Immature natural killer cell (primary cell): ENCODE data around the gene NOXA1. TPM values are rescaled to one million over a fixed set of nuclear protein-coding genes. Genes with fewer than 3 reads are reported as not detected.
"Not testable (repeated sequence)": the region's sequence is repeated elsewhere in the genome, so short reads cannot be mapped to it uniquely, and the experiment has no call there.

ENCODE experiments used
- DNase-seq, 3 donors: peaks; one replicate each; pipeline ENCODE4 v3.0.0; 2022; ENCODE audit warnings: mixed read lengths in 1 of 3
- H3K27ac Mint-ChIP-seq, 6 donors: one replicate each; pipeline ENCODE4 v1.8.0; 2020; ENCODE audit warnings: mixed read lengths in 6 of 6, mild to moderate bottlenecking in 5 of 6, inconsistent platforms in 4 of 6, moderate library complexity in 3 of 6
- H3K27me3 Mint-ChIP-seq, 3 donors: one replicate each; pipeline ENCODE4 v1.8.0; 2020 to 2021; ENCODE audit warnings: low read depth in 3 of 3, mild to moderate bottlenecking in 3 of 3, mixed read lengths in 3 of 3, moderate library complexity in 3 of 3, inconsistent platforms in 1 of 3
- H3K36me3 Mint-ChIP-seq, 3 donors: one replicate each; pipeline ENCODE4 v1.8.0; 2020; ENCODE audit warnings: mixed read lengths in 3 of 3, inconsistent platforms in 2 of 3, mild to moderate bottlenecking in 2 of 3
- H3K4me1 Mint-ChIP-seq, 2 donors: one replicate each; pipeline ENCODE4 v1.8.0; 2020; ENCODE audit warnings: inconsistent platforms in 2 of 2, mild to moderate bottlenecking in 2 of 2, mixed read lengths in 2 of 2, moderate library complexity in 1 of 2
- H3K4me3 Mint-ChIP-seq, 5 donors: one replicate each; pipeline ENCODE4 v1.8.0; 2020; ENCODE audit warnings: mild to moderate bottlenecking in 5 of 5, mixed read lengths in 5 of 5, inconsistent platforms in 3 of 5, moderate library complexity in 3 of 5
- H3K9me3 Mint-ChIP-seq, 6 donors: one replicate each; pipeline ENCODE4 v1.8.0; 2020; ENCODE audit warnings: mild to moderate bottlenecking in 6 of 6, mixed read lengths in 6 of 6, inconsistent platforms in 4 of 6, moderate library complexity in 3 of 6
- polyA plus RNA-seq, 3 donors: library from polyadenylated mRNA; unstranded; fragments of 300-500 nt; fragmentation: Illumina TruSeq; gene quantifications; one replicate each; pipeline ENCODE4 v1.2.3, GENCODE V29; 2021

Gene NOXA1
- polyA plus RNA-seq, 3 donors from 2014 or later = 1.2 to 2.1 (median 1.4) TPM

DNA sequence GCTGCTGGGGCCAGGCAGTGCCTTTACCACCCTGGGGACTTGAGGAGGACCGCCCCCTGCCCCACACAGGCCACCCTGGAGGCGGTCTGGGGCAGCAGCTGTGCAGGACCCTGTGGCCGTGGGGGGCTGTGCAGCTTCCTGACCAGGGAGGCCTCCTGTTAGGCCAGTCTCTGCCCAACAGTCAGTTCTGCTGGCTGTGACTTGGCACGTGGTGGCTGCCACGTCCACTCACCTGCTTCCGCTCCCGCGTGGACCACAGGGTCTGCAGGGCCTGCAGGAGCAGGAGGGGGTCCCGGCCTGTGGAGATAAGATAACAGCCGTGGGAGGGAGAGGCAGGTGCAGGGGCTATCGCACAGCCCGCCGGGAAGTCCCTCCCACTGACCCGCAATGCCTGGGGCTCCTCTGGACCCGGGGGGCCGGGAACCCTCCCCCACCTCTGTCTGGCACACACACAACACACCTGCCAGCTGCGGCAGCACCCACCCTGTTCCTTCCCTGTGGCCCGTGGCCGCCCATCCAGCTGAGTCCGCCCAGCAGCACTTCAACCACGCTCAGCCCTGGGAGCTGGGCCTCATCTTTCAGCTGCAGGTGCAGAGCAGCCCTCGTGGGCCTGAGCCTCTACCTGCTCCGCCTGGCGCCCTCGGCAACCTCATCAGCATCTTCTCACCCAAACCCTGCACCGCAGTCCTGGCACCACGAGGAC is 40.0 kb upstream of the NOXA1 start:
- H3K9me3 Mint-ChIP-seq = no peaks in the 10 kb centered on the region
- peaks cover 0 to 12% of the 10 kb centered on the region in 2 donors for H3K4me1 Mint-ChIP-seq
- H3K36me3 Mint-ChIP-seq = no peaks in the 10 kb centered on the region
- no peak overlapping the region for H3K4me3 Mint-ChIP-seq
- no peak overlapping the region for H3K27ac Mint-ChIP-seq
- peaks cover 0 to 2% (median 2%) of the 10 kb centered on the region in 3 donors for H3K27me3 Mint-ChIP-seq
- DNase-seq = no peak

DNA sequence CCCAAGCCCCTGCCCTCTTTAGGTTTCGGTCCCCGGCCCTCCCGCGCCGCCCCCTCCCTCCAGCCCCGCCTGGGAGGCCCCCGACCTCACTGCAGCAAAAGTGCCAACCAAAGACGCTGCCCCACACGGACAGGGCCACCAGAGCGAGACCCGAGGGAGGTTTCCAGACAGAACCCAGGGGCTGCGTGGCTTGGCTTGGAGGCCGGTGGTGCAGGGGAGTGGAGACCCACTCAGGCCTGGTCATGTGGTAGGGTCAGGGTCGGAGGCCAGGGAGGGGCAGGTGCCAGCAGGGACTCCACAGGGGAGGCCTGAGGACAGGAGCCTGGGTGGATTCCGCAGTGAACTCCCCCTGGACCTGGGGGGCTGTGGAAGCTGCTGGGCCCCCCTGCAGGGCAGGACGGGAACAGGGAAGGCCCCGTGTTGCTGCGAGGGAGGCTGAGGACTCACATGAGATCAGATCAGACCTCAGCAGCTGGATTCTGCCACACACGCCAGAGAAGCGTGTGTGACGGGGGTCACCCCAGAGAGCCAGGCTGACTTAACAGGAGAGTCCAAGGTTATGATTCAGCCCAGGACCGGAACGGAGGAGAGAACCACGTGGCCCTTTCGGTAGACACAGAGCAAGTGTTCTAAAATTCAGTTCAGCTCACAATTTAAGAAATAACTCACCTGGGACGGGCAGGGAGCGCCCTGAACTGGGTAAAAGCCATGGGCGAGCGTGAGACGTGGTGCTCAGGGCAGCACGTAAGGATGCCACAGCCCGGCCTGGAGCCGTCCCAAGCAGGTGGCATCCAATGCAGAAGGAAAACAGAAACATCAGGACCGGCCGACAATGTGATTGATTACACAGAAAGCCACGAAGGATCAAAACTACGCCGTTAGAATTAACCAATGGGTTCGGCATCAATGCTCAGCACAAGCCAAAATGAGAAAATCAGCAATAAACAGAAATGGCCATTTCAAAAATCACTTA is 39.1 kb upstream of the NOXA1 start:
- Mint-ChIP-seq H3K36me3 (no peaks in the 10 kb centered on the region), H3K4me1 (peaks cover 0 to 13% of the 10 kb centered on the region in 2 donors), H3K4me3 (no peak overlapping the region), H3K9me3 (no peaks in the 10 kb centered on the region), H3K27me3 (peaks cover 0 to 2% (median 0%) of the 10 kb centered on the region in 3 donors), H3K27ac (peak overlapping the region in 1 of 6 donors; percentile 58)
- DNase-seq = no peak

DNA sequence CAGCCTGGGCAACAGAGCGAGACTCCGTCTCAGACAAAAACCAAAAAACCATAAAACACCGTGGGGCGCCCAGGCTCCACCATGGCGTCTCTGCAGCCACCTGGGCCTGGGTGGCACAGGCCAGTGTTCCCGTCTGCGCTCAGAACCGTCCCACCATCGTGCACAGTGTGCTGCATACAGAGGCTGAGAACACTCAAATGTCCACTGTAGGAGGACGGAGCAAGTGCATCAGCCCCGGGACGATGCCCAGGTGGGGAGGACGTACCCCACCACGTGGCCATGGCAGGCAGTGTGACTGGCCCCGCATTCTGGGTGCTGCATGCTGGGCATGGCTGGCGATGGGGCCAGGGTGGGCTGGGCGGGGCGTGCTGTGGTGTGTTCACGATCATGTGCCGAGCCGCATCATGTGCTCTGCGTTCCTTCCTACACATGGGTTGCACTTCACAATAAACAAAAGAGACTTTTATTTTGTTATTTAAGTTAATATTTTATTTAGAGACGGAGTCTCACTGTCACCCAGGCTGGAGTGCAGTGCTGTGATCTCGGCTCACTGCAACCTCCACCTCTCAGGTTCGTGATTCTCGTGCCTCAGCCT is 38.0 kb upstream of the NOXA1 start:
- no peak overlapping the region for H3K4me3 Mint-ChIP-seq
- no peak overlapping the region for H3K27ac Mint-ChIP-seq
- H3K4me1 Mint-ChIP-seq = peaks cover under 1 to 18% of the 10 kb centered on the region in 2 donors
- H3K36me3 Mint-ChIP-seq = no peaks in the 10 kb centered on the region
- no peaks in the 10 kb centered on the region for H3K9me3 Mint-ChIP-seq
- no peak for DNase-seq
- H3K27me3 Mint-ChIP-seq = peaks cover 0 to 2% (median 0%) of the 10 kb centered on the region in 3 donors

DNA sequence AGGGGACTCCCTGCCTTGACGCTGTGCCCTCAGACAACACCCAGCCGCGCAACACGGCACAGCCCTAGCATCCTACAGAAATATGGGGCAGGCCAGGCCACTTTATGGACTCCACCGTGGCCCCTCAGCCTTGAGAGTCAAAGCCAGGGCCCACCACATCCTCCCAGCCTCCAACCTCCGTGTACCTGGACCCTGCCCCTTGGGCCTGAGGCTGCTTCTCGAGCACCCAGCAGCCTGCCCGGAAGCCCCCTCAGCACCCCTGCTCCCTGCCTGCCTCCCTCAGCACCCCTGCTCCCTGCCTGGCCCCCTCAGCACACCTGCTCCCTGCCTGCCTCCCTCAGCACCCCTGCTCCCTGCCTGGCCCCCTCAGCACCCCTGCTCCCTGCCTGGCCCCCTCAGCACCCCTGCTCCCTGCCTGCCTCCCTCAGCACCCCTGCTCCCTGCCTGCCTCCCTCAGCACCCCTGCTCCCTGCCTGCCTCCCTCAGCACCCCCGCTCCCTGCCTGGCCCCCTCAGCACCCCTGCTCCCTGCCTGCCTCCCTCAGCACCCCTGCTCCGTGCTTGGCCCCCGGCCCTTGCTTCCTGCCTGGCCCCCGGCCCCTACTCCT is 36.6 kb upstream of the NOXA1 start:
- H3K9me3 Mint-ChIP-seq, H3K4me3 Mint-ChIP-seq, H3K36me3 Mint-ChIP-seq, DNase-seq, H3K27me3 Mint-ChIP-seq: not testable (repeated sequence)
- H3K27ac Mint-ChIP-seq = peak overlapping the region in 2 of 6 donors; percentile 16 to 84
- H3K4me1 Mint-ChIP-seq = peaks cover 6 to 22% of the 10 kb centered on the region in 2 donors

DNA sequence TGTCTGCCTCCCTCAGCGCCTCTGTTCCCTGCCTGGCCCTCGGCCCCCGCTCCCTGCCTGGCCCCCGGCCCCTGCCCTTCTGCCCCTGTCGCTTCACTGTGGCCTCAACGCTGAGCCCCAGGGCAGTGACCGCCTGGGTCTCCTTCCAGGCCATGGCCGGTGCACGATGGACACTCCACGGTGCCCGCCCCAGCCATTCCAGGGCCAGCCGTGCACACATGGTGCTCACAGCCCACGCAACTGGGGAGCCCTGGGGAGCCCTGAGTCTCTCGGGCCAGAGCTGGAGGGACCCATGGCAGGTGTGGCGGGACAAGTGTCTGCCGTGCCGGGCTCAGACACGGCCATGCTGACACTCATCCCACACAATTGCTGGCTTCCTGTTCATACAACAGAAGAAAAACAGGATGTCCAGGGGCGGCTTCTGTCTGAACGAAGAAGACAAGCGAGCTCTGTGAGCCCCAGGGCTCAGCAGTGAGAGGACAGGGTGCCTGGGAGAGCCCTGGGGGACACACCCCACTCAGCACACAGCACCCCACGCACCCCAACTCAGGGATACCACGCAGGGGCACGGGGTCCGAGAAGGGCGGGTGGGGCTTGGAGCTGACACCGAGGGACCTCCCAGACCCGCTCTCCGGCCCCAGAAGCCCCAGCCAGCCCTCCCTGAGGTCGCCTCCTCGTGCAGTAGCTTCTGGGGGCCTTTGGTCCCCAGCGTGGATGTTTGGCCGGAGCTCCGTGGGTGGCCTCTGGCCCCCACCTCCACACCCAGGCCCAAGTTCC is 35.9 kb upstream of the NOXA1 start:
- peak in 1 of 3 donors; percentile 20 for DNase-seq
- peaks cover 6 to 22% of the 10 kb centered on the region in 2 donors for H3K4me1 Mint-ChIP-seq
- H3K27ac Mint-ChIP-seq = peak overlapping the region in 2 of 6 donors; percentile 84 to 86
- H3K4me3 Mint-ChIP-seq = peak overlapping the region in 2 of 5 donors; percentile 61 to 64
- no peaks in the 10 kb centered on the region for H3K9me3 Mint-ChIP-seq
- no peaks in the 10 kb centered on the region for H3K27me3 Mint-ChIP-seq
- peaks cover 0 to 3% (median 0%) of the 10 kb centered on the region in 3 donors for H3K36me3 Mint-ChIP-seq

DNA sequence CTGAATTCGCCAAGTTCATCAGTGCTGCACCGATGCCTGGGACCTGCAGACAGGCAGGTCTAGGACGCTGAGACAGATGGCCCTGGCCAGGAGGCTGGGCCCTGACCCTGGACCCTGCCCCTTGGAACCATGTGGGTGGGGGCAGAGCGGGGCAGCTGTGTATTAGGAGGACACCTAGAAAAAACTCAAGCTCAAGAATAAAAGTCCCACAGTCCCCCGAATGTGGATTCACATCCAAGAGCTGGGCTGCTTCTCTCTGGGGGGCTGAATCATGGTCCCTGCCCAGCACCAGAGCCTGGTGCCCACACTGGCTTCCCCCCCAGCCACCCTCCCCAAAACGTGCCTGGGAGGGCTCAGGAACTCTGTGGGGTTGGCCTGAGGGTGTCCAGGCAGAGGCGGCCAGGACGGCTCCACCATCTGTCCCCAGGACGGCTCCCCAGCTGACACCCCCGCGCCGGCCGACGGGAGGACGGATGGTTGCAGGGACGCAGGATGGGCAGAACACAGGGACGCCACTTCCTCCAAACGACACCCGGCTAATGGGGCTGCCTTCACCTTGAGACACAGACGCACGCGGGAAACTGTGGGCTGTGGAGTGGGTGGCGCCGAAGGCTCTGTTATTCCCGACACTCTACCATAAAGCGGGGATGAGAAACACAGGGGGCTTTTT is 35.2 kb upstream of the NOXA1 start:
- Mint-ChIP-seq H3K4me1 (peaks cover 6 to 22% of the 10 kb centered on the region in 2 donors), H3K27me3 (no peaks in the 10 kb centered on the region), H3K4me3 (peak overlapping the region in 1 of 5 donors; percentile 46), H3K9me3 (no peaks in the 10 kb centered on the region), H3K36me3 (peaks cover 0 to 3% (median 0%) of the 10 kb centered on the region in 3 donors), H3K27ac (peak overlapping the region in 2 of 6 donors; percentile 64 to 67)
- DNase-seq = no peak

DNA sequence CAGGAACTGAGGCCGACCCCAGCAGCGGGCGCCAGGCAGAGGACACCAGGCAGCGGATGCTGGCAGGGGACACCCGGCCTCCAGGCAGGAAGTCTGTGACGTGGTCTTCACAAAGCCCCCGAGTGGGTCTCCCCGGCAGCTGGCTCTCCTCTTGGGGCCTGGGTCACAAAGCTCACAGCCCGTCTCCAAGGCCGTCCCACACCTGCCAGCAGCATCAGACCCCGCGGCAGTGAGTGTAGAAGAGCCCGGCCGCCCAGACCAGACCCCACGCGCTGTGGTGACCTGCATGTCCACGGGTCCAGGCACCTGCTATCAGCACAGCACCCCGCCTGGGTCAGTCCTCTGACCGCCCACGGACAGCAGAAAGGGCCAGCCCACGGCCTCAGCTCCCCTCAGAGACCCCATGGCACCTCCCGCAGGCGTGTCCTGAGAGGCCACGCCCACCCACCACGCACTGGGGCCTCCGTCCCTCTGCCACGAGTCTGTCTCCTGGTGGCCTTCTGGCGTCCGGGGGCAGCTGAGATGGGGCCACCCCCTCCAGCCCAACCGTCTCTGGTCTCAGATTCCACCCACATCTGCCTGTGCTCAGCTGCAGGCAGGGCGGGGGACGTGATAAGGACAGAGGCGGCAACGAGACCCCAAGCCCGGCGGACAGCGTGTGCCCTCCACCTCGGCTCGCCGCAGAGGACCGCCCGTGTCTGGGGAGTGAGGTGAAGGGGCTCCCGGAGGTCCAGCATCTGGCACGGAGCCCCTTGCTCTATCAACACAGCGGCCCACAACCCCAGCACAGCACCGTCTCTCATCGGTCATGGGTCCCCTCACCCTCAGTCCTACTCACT is 34.4 kb upstream of the NOXA1 start:
- Mint-ChIP-seq H3K4me3 (no peak overlapping the region), H3K27ac (peak overlapping the region in 1 of 6 donors; percentile 67), H3K27me3 (no peaks in the 10 kb centered on the region), H3K36me3 (peaks cover 0 to 3% (median 0%) of the 10 kb centered on the region in 3 donors), H3K9me3 (no peaks in the 10 kb centered on the region), H3K4me1 (peaks cover 6 to 22% of the 10 kb centered on the region in 2 donors)
- no peak for DNase-seq

DNA sequence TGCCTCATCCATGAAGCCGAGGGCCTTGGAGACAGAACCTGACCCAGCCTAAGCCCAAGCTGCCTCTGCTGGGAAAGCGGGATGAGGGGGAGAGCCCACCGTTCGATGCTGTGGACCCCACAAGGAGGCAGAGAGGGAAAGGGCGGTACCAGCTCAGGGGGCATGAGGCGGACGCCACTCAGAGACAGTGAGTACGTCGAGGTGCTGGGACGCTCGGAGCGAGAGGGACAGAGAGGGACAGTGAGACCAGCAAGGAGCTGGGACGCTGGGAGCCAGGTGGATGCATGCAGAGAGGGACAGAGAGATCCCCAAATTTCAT is 33.8 kb upstream of the NOXA1 start:
- DNase-seq = no peak
- H3K36me3 Mint-ChIP-seq = peaks cover 0 to 3% (median 0%) of the 10 kb centered on the region in 3 donors
- H3K27ac Mint-ChIP-seq = peak overlapping the region in 1 of 6 donors; percentile 7
- no peaks in the 10 kb centered on the region for H3K27me3 Mint-ChIP-seq
- H3K4me1 Mint-ChIP-seq = peaks cover 6 to 22% of the 10 kb centered on the region in 2 donors
- peak overlapping the region in 1 of 5 donors; percentile 18 for H3K4me3 Mint-ChIP-seq
- H3K9me3 Mint-ChIP-seq = no peaks in the 10 kb centered on the region

DNA sequence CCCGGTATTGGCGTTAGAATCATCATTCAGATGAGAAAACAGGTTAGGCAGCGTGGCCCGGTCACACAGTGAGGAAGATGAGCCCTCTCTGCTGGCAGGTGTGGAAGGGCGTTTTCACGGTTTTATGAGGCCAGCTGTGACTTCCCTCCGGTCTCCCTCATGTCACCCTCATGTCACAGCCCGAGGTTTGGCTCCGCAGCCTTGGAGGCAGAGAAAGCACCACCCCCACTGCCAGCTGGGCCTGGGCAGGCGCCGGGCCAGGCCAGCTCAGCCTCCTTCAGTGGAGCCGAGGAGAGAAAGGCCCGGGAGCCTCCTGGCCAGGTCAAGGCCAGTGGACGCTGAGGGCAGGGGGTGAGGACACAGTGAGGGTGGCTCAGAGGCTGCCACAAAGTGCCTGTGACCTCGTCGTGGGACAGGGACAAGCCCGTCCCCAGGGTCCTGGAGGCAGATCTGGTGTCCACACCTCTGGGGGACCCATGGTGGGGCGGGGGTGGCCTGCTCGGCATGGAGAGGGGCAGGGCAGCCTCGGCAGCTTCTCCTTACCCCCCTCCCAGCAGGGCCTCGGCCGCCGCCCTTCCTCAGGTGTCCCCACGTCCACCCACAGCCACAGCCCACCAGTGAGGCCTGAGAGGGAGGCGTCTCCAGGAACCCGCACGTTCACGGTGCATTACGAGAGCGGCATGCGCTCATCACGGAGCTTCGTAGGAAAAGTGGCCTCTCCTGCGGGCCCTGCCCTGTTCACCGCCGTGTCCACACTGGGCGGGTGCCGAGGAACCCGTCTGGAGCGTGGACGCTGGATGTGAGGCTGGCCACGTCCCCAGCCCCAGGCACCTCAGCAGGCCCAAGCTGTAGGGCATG is 32.4 kb upstream of the NOXA1 start:
- Mint-ChIP-seq H3K9me3 (no peaks in the 10 kb centered on the region), H3K27me3 (no peaks in the 10 kb centered on the region), H3K4me3 (peak overlapping the region in 4 of 5 donors; percentile 8 to 64 (median 32)), H3K27ac (peak overlapping the region; percentile 59 to 89 (median 78)), H3K4me1 (peaks cover 6 to 22% of the 10 kb centered on the region in 2 donors), H3K36me3 (peaks cover 0 to 3% (median 0%) of the 10 kb centered on the region in 3 donors)
- DNase-seq = peak in 2 of 3 donors; percentile 10 to 12

DNA sequence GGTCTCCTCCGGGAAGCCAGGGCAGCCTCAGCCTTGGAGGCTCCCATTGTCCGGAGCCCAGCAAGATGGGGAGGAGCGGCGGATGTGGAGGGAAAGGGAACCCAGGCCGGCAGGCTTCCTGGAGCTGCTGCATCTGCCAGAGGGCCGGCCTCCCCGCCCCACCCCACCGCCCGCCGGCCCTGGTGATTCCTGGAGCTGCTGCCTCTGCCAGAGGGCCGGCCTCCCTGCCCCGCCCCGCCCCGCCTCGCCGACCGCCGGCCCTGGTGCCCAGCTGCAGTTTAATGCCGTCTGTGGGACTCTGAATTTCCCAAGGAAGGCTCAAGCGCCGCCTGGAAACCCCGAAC is 31.8 kb upstream of the NOXA1 start:
- Mint-ChIP-seq H3K27me3 (no peaks in the 10 kb centered on the region), H3K27ac (no peak overlapping the region), H3K36me3 (peaks cover 0 to 3% (median 0%) of the 10 kb centered on the region in 3 donors), H3K9me3 (no peaks in the 10 kb centered on the region), H3K4me3 (no peak overlapping the region), H3K4me1 (peaks cover 6 to 18% of the 10 kb centered on the region in 2 donors)
- DNase-seq = no peak
